Loucy (cell line): ENCODE measurements around the gene CD164.

Source experiments
- EZH2phosphoT487 ChIP-seq: fragments of 200-600 bp; IDR thresholded peaks from 2 replicates; pipeline ENCODE4 v1.6.1; 2018; ENCODE audit warnings: antibody characterized with exemption, mild to moderate bottlenecking, moderate library complexity, borderline replicate concordance
- TF ChIP-seq, protein P1 (sequence below): fragments of 200-600 bp; sonication (generic); conservative IDR thresholded peaks from 2 replicates; pipeline ENCODE4 v1.5.1; 2014; ENCODE audit warnings: mild to moderate bottlenecking, antibody characterized with exemption, low read length

DNA sequence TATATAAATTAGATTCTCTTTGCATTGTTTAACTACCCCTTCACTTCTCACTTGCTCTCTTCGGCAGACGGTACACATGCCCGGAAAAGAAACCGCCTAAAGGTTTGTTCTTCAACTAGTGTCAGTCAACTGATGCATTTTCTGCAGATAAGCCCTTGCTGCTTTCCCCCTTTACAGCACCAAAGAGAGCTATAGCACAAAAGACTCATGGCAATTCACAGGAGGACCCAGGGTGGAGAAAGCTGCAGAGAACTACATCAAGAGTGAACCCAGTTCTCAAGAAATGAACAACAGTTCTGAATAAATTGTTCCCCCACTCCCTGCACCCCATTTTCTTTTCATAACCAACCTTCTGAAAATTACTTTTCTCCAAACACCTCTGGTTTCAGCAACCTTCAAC is 8.9 kb downstream of the CD164 start:
- TF ChIP-seq EZH2phosphoT487 = no peak
- TF ChIP-seq, protein P1, sequence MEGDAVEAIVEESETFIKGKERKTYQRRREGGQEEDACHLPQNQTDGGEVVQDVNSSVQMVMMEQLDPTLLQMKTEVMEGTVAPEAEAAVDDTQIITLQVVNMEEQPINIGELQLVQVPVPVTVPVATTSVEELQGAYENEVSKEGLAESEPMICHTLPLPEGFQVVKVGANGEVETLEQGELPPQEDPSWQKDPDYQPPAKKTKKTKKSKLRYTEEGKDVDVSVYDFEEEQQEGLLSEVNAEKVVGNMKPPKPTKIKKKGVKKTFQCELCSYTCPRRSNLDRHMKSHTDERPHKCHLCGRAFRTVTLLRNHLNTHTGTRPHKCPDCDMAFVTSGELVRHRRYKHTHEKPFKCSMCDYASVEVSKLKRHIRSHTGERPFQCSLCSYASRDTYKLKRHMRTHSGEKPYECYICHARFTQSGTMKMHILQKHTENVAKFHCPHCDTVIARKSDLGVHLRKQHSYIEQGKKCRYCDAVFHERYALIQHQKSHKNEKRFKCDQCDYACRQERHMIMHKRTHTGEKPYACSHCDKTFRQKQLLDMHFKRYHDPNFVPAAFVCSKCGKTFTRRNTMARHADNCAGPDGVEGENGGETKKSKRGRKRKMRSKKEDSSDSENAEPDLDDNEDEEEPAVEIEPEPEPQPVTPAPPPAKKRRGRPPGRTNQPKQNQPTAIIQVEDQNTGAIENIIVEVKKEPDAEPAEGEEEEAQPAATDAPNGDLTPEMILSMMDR = no peak
